ENCODE data around the gene KIF11. TPM values are rescaled to one million over a fixed set of nuclear protein-coding genes. Genes with fewer than 3 reads are reported as not detected.

KIF11 gene
- total RNA-seq, 1 experiment from 2014 or later, result 33.8 TPM

DNA sequence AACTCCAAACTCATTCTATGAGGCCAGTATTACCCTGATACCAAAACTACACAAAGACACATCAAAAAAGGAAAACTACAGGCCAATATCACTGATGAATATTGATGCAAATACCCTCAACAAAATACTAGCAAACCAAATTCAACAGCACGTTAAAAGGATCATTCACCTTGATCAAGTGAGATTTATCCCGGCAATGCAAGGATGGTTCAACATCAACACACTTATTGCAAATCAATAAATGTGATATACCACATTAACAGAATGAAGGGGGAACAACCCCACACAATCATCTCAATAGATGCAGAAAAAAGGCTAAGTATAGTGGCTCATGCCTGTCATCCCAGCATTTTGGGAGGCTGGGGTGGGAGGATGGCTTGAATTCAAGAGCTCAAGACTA is 39.0 kb upstream of the KIF11 start:
- TF ChIP-seq, protein P1, sequence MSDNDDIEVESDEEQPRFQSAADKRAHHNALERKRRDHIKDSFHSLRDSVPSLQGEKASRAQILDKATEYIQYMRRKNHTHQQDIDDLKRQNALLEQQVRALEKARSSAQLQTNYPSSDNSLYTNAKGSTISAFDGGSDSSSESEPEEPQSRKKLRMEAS (IDR thresholded peaks at IDR 0.05), result no peak
- TF ChIP-seq SP1 (IDR thresholded peaks at IDR 0.05; ENCODE audit: low read depth) (no peak), EZH2 (IDR thresholded peaks at IDR 0.05) (no peak), FOSL1 (IDR thresholded peaks at IDR 0.05; ENCODE audit: low read depth) (no peak), CEBPB (IDR thresholded peaks at IDR 0.05; ENCODE audit: low read depth) (no peak), JUND (IDR thresholded peaks at IDR 0.05) (no peak), TCF7L2 (IDR thresholded peaks at IDR 0.05; ENCODE audit: borderline replicate concordance, extremely low read depth, insufficient read depth, insufficient read length) (no peak), POLR2AphosphoS5 (IDR thresholded peaks at IDR 0.05; ENCODE audit: low read depth, low read length) (no peak), YY1 (IDR thresholded peaks at IDR 0.05; ENCODE audit: extremely low read depth, insufficient replicate concordance, low read depth, low read length) (no peak), POLR2A (IDR thresholded peaks at IDR 0.05; ENCODE audit: borderline replicate concordance, extremely low read depth, insufficient read depth, insufficient read length) (no peak), SRF (IDR thresholded peaks at IDR 0.05; ENCODE audit: low read depth) (no peak), ZFX (IDR thresholded peaks at IDR 0.05) (no peak), EZH2phosphoT487 (IDR thresholded peaks at IDR 0.05; ENCODE audit: borderline replicate concordance) (no peak), RAD21 (IDR thresholded peaks at IDR 0.05; ENCODE audit: low read depth) (no peak), ELF1 (IDR thresholded peaks at IDR 0.05; ENCODE audit: borderline replicate concordance, low read depth) (no peak)
- TF ChIP-seq, protein P2, sequence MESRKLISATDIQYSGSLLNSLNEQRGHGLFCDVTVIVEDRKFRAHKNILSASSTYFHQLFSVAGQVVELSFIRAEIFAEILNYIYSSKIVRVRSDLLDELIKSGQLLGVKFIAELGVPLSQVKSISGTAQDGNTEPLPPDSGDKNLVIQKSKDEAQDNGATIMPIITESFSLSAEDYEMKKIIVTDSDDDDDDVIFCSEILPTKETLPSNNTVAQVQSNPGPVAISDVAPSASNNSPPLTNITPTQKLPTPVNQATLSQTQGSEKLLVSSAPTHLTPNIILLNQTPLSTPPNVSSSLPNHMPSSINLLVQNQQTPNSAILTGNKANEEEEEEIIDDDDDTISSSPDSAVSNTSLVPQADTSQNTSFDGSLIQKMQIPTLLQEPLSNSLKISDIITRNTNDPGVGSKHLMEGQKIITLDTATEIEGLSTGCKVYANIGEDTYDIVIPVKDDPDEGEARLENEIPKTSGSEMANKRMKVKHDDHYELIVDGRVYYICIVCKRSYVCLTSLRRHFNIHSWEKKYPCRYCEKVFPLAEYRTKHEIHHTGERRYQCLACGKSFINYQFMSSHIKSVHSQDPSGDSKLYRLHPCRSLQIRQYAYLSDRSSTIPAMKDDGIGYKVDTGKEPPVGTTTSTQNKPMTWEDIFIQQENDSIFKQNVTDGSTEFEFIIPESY (IDR thresholded peaks at IDR 0.05; ENCODE audit: extremely low read depth, insufficient replicate concordance, low read length), result no peak
- CTCF ChIA-PET, result no interaction called here
- Histone ChIP-seq H3K27ac (ENCODE audit: low read depth, low read length) (no peak overlapping the region), H2AFZ (ENCODE audit: low read depth, low read length, poor library complexity, severe bottlenecking) (no peak overlapping the region), H3K4me1 (ENCODE audit: control insufficient read depth in 1 of 2, insufficient read depth in 2 of 2, low read length in 2 of 2) (no peaks in the 10 kb centered on the region), H3K4me2 (ENCODE audit: low read length) (no peak overlapping the region), H4K20me1 (ENCODE audit: insufficient read depth) (no peaks in the 10 kb centered on the region), H3K79me2 (ENCODE audit: insufficient read depth, low read length) (peaks cover 48% of the 10 kb centered on the region), H3K4me3 (replicated peaks in 1 of 2; ENCODE audit: low read depth in 1 of 2, low read length in 2 of 2) (no peak overlapping the region), H3K9me2 (ENCODE audit: insufficient read depth) (no peaks in the 10 kb centered on the region), H3K27me3 (ENCODE audit: insufficient read depth, low read length) (no peaks in the 10 kb centered on the region), H3K36me3 (ENCODE audit: control insufficient read depth in 1 of 2, insufficient read depth in 2 of 2, low read length in 2 of 2) (peaks cover 0 to 22% of the 10 kb centered on the region in 2 experiments; a peak in 1 of 4 replicates), H3K9me3 (ENCODE audit: control insufficient read depth in 1 of 2, insufficient read depth in 1 of 2, low read depth in 1 of 2, low read length in 2 of 2) (peaks cover 0 to 5% of the 10 kb centered on the region in 2 experiments; a peak in 1 of 4 replicates), H3K9ac (ENCODE audit: low read length) (no peak overlapping the region)
- no TSS peak for BruUV-seq (replicated peaks)
- RAD21 ChIA-PET (ENCODE audit: low non-redundant PET in 1 of 2, low total read pairs in 2 of 2, uncharacterized antibody in 2 of 2, unreplicated experiment in 2 of 2), result no interaction called here
- ATAC-seq (no peak), DNase-seq (ENCODE audit: low read depth, low spot score) (no peak)
- intact Hi-C loops (cut with micrococcal nuclease), result no loop called here
- POLR2A ChIA-PET, result no interaction called here
